HK-2 (cell line): Measurements from ENCODE around the gene TMEM135.
"Not testable (repeated sequence)": the region's sequence is repeated elsewhere in the genome, so short reads cannot be mapped to it uniquely, and the experiment has no call there.

Experiments
- DNase-seq: peaks from one replicate; pipeline ENCODE4 v3.0.0-alpha.2; 2018; ENCODE audit not compliant: unreplicated experiment

Gene TMEM135

DNA sequence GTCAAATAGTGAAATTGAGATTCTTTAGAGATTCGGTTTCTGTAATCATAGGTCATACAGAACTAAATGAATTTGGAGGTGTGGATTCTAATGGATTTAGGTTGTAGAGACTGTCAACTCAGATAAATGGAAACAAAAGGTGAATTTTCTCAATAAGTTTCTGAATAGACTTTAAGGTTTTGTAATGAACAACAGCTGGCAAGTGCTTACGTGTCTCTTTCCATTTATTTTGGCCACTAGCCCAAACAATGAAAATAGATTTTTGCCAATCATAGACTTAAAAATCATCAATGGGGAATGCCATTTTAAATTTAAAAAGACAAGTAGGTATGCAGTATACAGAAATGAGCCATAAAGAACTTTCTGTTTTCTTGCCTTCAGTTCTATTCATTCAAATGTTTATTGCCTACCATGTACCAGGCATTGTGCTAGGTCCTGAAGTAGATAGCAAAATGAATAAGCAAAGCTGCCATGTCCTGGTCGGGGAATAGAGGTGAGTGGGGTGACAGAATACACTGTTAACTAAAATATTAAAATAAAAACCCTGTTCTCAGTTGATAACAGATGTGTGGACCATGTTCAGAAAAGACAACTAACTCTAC is 16.9 kb upstream of the TMEM135 start:
- DNase-seq: no peak

DNA sequence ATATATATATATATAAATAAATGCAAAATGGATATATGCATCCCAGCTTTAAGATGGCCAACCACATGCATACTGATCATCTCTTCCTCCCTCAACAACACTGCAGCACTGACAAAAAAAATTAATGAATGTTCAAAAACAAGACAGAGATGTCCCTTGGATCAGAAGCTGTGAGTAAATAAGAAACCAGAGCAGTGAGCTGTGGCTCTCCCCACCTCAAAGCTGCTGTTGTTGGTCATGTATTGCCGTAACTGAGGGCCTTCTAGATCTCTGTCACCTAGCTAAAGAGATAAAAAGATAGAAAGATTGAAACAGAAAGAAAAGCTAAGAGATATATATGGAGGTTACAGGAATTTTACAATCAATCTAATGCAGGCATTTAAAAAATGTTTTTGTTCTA is 15.5 kb upstream of the TMEM135 start:
- DNase-seq: no peak

DNA sequence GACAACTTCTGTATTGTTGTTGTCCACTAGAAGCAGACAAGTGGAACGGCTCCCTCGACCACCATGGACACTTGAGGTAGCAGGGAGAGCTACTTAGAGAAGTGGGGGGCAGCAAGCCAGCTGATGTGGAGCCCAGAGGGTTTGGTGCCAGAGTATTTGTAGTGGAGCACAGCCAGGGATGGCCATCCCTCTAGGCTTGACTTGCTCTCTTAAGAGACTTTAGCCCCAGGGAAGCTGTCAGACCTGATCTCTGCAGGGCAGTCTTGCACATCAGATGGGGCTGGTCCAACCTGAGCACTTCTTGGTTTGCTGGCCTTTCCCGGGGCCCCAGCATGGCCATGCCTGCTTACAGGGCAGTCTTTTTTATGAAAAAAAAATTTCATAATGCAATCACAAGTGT is 15.0 kb upstream of the TMEM135 start:
- DNase-seq: no peak

DNA sequence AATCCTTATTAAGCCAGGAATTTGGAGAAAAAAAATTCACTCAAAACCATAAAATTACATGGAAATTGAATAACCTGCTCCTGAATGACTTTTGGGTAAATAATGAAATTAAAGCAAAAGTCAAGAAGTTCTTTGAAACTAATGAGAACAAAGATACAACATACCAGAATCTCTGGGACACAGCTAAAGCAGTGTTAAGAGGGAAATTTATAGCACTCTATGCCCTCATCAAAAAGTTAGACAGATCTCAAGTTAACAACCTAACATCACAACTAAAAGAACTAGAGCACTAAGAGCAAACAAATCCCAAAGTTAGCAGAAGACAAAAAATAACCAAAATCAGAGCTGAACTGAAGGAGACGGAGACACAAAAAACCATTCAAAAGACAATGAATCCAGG is 11.3 kb upstream of the TMEM135 start:
- DNase-seq: not testable (repeated sequence)

DNA sequence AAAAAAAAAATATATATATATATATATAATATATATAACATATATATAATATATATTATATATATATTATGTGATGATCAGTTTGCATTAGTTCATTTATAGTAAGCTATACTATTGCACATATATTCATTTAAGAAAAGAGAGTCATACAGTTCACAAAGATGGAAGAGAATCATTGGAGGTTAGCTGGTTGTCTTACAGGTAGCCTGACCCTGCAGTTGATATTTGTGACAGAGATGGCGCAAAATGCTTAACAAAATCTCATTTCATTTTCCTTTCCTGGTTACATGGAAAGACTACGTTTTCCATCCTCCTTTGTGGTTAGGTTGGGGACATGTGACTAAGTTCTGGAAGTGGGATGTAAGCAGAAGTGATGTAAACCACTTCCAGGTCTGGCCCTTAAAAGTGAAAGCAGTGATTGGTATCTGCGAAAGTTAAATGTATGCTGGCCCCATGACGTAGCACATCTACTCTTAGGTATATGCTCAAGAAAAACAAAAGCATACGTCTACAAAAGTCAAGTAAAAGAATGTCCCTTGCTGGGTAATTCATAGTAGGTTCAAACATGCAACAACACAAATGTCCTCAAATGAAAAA is 7.2 kb upstream of the TMEM135 start:
- no peak for DNase-seq

DNA sequence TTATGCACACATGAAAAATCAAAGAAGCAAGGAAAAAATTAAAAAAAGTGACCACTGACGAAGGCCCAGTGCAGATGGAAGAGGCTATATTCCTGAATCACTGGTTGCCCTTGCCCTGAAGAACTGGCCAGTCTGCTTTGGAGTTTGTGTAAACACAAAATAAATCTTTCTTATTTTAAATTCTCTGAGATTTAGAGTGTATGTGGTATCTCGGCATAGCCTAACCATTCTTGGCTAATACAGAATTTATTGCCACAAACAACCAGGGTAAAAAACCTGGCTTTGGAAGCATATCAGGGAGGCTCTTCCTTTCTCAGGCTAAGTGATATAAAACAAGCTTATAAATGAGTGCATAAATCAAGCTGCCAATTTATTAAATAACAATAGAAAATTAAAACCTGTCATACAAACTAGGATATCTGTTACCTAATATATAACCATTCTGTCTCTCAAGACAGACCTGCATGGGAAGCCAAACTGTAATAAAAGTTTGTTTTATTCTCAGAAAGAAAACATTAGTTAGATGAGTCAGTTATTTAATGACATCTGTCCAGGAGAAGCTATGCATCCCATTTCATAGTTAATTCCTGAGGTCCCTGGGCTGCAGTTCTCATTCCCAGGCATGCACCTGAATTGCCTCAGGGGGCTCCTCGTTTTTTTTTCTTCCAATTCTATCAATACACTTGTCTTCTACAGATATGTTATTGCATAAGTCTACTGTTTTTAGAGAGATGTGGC is 6.1 kb upstream of the TMEM135 start:
- DNase-seq: no peak

DNA sequence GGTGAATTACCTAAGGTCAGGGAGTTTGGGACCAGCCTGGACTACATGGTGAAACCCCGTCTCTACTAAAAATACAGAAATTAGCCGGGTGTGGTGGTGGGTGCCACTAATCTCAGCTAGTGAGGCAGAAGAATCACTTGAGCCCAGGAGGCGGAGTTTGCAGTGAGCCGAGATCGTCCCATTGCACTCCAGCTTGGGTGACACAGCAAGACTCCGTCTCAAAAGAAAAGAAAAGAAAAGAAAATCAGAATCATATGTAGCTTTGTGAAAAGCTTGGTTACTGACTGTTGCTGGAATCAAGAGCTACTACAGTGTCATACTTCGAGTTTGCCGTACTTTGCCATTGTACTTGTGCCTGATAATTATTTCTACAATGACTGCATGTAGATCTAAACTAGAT is 4.2 kb upstream of the TMEM135 start:
- DNase-seq: no peak

DNA sequence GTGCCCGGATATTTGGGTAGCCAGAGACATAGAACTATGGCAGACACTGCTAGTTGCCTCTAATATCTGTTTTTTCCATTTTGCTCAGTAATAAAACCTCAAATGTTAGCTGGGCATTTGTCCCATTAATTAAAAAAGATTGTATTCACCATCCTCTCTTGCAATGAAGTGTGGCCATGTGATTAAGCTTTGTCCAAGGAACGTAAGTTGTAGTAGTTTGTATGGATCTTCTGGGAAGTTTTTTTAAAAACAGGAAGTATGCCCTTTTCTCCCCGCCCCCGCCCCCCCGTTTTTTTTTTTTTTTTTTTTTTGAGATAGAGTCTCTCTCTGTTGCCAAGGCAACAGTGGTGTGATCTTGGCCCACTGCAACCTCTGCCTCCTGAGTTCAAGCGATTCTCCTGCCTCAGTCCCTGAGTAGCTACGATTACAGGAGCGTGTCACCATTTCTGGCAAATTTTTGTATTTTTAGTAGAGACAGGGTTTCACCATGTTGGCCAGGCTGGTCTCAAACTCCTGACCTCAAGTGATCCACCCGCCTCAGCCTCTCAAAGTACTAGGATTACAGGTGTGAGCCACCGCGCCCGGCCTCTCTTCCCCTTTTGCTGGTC is 1.7 kb upstream of the TMEM135 start:
- no peak for DNase-seq

DNA sequence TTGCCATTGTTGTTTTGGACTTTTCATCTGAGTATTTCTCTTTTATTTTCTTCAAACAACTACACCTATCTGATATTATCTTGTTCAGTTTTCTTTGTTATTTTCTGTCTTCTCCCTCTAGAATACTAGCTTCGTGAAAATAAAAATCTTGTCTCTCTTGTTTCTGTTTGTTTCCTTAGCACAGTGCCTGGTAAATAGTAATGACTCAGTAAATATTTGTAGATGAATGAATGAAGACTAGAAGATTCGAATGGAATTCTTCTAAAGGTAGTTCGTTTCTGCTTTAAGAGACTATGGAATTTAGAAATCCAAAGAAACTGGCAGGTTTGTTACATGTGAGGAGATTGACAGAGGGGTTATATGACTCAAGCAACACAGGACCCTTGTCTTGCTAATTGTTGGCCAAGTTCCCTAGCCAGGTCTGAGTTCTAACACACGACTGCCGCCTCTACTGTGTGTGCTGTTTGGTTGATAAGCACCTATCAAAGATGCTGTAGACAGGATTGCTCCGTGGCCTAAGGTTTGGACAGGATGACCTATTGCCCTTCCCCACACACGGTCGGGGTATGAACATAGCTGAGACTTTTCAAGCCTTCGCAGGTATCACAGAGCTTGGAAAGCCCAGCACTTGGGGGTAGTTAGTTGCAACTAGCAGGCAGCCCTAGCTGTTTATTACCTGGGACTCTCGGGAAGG is 831 bp upstream of the TMEM135 start:
- DNase-seq: no peak

DNA sequence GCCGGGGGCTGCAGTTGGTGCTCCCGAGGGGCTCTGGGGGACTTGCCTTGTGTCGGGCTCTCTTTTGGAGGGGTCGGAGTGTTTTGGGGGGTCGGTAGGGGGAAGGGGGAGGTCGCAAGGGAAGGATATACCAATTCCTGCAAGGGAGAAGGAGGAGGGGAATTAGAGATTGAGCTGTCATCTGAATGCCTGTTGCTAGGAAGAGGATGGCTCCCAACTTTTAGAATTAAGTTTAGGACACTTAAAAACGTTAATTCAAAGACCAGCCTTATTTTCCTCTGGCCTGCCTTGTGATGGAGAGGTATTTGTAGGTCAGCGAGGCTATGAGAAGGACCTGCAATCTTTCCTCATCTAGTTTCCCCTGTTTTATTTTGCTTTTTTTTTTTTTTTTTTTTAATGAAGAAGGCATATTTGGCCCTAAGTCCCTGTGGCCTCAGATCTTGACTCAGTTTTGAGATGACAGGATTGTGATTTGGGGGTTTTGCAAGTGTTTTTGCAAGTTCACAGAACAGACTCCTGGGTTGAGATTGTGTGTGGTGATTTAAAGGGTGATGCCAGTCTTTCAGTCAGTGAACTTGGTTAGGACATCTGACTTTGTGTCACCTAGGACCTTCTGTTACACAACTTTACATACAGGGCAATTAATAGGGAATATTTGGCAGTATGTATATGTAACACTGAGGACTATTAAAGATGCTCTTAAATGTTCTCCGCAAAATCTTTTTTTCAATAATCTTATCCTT is 672 bp downstream of the TMEM135 start:
- DNase-seq: no peak

DNA sequence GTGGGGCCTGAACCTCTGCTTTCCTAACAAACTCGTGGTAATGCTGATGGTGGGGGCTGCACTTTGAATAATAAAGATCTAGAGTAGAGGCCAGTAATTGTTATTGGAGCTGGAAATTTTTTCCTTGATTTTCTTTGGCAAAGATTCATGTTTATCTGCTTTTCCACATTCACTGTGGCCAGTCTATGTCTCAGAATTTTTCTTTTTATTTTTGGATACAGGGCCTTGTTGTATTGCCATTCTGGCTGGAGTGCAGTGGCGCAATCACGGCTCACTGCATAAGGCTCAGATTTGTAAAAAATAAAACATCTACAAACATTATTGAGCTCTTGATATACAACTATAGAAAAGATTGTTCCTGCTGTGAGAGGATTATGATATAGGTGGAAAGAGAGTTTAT is 1.6 kb downstream of the TMEM135 start:
- no peak for DNase-seq

DNA sequence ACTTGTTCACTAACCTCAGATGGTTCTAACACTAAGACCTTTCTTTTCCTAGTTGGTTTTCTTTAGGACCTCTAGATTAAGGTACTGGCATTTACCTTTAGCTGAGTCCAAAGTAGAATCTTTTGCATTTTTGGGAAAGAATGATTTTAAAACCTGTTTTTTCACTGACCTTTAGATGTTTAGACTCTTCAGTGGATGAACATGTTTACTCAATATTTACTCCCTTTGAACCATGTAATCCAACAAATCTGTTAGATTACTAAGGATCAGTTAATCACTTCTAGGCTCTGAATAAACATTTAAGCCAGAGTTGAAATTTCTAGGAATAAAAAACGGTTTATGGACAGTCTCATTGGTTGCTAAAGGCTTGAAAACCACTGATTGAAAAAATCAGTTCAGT is 6.2 kb downstream of the TMEM135 start:
- DNase-seq: no peak

DNA sequence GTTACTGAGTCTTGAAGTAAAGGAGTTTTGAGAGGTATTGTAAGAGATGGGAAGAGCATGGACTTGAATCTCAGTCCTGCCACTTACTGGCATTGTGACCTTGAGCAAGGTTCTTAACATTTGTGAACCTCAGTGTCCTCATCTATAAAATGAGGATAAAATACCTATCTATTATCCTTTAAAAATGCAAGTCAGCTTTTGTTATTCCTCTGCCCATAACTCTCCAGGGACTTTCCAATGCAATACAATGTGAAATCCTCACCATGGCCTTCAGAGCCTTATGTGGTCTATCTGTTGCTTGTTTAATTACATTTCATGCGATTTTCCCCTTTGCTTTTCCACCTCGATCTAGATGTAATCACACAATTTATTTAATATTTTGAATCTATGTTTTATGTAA is 9.1 kb downstream of the TMEM135 start:
- DNase-seq: no peak

DNA sequence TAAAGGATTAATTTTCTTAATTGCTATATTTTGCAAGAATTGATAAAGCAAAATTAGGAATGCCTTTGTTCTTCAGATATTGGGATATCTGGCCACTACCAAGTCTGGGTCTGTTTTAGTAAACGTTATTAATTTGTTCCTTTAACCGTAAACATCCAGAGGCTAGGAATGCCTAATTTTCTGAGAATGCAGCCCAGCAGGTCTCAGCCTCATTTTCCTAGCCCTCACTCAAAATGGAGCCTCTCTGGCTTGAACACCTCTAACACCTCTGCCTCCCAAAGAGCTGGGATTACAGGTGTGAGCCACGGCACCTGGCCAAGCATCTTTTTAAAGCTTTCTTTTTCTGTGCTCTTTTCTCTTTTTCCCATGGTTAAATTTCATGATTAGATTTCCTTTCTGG is 18.4 kb downstream of the TMEM135 start:
- no peak for DNase-seq

DNA sequence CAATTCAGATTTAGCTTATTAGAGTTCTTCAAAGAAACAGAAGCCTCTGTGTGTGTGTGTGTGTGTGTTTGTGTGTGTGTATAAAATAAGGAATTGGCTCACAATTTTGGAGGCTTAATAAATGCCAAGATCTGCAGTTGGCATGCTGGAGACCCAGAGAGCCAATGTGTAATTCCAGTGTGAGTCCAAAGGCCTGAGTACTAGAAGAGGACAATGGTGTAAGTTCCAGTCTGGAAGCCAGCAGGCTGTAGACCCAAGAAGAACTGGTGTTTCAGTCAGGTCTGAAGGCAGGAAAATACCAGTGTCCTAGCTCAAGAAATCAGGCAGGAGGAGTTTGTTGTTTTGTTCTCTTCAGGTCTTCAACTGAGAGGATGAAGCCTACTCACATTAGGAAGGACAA is 20.0 kb downstream of the TMEM135 start:
- no peak for DNase-seq

DNA sequence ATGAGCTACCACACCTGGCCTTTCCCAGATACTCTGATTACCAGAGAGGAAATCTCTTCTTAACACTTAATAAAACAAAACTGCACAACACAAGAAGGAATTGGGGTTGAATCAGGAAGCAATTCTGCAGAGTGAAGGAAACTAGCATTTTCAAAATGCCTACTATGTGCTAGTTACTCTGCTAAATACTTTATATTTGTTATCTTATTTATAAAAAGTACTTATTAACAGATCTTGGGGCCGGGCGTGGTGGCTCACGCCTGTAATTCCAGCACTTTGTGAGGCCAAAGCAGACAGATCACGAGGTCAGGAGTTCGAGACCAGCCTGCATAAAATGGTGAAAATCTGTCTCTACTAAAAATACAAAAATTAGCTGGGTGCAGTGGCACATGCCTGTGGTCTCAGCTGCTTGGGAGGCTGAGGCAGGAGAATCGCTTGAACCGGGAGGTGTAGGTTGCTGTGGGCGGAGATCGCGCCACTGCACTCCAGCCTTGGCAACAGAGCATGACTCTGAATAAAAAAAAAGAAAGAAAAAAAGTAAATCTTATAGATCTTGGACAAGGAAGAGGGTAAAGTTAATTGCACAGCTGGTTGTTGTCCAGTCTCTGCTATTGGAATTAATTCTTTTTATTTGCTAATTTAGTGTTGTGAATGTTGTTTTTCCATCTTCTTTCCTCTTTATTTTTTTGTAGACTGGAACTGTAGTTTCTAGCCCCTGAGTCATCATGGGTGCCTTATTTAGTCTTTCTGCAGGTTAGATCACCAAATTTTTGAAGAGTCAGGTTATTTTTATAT is 22.1 kb downstream of the TMEM135 start:
- DNase-seq: no peak

DNA sequence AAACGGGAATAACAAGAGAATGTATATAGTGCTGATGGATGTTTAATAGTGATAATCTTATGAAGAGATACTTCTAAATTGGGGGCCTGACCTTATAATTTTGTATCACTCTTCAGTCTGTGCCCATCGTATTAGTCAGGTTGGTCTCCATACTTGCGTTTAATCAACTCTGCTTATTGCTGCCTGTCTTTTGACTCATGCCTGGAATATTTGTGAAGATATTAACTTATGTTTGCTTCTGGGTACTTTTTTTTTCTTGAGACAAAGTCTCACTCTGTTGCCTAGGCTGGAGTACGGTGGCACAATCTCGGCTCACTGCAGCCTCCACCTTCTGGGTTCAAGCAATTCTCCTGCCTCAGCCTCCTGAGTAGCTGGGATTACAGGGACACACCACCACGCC is 24.0 kb downstream of the TMEM135 start:
- DNase-seq: no peak

DNA sequence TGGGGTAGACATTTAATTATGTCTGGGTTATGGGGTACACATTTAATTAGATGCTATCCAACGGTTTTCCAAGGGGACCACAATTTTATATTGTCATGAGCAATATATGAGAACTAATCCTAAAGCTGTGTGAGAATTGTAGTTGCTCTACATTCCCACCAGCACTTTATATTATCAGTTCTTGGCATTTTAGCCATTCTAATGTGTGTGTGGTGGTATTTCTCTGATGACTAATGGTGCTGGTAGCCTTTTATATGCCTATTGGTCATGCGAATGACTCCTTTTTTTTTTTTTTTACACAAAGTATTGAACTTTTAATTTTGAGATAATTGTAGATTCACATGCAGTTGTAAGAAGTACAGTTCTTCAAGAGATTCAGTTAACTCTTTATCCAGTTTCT is 26.2 kb downstream of the TMEM135 start:
- no peak for DNase-seq

DNA sequence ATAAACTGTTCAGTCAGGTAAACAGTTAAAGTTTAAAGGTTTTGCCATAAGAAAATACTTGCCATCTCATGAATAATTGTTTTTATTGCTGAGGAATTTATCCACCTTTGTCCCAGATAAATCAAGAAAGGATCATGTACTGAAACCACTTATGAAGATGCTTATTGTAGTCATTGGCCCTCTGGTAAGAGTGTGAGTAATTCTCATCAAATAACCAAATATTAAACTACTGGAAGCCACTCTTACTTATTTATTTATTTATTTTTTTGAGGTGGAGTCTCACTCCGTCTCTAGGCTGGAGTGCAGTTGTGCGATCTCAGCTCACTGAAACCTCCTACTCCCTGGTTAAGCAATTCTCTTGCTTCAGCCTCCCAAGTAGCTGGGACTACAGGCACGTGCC is 35.1 kb downstream of the TMEM135 start:
- DNase-seq: no peak

DNA sequence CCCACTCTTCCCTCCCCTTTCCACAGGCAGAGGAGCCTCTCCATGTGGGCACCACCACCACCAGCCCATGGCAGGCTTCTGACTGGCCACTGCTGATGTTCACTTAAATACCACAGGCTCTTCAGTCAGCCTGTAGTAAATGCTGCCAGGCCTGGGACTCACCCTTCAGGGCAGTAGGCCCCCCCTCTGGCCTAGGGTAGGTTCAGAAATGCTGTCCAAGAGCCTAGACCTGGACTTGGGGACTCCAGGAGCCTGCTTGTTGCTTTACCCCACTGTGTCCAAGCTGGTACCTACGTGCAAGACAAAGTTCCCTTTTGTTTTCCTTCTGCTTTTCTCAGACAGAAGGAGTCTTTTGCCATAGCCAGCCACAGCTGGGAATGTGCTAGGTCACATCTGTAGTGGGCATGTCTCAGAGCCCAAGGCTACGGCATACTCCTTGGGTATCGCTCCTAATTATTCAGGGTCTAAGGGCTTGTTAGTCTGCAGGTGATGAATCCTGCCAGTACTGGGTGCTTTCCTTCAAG is 38.6 kb downstream of the TMEM135 start:
- no peak for DNase-seq
